Measurements from ENCODE around the gene NTM.

- TF ChIP-seq CTCF (IDR thresholded peaks at IDR 0.05; ENCODE audit: low read length), result no peak
- TF ChIP-seq EZH2 (IDR thresholded peaks at IDR 0.05; ENCODE audit: borderline replicate concordance, low read length), result no peak
Observed at GRCh38 chr11:131977231-131977630, 606.8 kb downstream of the NTM start.

Data from OCI-LY1 (cell line).